ENCODE data around the gene CEP135.

The CEP135 gene

DNA sequence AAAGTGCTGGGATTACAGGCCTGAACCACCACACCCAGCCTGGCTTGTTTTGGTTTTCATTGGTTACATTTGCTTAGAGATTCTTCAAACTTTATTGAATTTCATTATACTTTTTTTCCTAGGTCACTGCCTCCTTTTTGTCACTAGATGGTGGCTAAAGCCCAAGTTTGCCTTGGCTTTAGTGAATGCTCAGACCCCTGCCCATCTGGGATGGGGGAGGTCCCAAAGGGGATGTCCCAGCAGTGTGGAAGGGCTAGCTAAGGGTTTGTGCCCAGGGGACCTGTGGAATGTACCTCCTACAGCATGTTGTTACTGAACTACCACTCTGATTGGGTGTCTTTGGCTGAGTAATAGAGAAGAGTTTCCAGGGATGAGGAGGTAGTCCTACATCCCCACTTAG lies 58.4 kb downstream of the CEP135 start:
- DNase-seq (ENCODE audit: low read depth in 2 of 2): no peak

DNA sequence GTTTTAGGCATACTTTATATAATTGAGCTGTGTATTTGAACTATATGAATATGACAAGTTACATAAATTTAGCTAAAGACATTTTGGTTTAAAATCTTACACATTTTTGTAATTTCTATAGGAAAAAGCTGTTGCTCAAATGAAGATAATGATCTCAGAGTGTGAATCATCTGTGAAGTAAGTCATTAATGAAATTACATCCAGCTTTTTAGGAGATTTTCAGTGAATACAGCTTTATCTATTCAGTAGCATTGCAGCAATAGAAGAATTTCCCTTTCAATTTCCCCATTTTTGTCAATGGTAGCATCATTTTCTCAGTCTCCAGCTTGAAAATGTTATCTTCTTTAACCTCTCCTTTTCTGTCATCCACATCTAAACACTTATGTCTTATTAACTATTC lies 59.5 kb downstream of the CEP135 start:
- no peak for DNase-seq (ENCODE audit: low read depth in 2 of 2)

DNA sequence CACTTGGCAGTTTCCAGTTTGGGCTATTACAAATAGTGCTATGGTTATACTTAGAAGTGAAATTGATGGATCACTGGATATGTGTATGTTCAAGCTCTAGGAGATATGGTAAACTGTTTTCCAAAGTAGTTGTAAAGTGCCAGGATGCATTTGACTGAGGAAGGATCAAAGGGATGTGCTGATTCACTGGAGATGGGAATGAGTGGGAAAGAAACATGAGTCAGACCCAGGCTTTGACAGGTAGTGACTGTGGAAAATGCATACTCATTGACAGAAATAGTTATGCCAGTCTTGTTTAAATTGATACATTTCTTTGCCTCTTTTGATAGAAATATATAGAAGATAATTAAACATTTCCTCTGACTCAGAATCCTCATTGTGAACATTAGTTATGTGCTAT lies 77.9 kb downstream of the CEP135 start:
- no peak for DNase-seq (ENCODE audit: low read depth in 2 of 2)

DNA sequence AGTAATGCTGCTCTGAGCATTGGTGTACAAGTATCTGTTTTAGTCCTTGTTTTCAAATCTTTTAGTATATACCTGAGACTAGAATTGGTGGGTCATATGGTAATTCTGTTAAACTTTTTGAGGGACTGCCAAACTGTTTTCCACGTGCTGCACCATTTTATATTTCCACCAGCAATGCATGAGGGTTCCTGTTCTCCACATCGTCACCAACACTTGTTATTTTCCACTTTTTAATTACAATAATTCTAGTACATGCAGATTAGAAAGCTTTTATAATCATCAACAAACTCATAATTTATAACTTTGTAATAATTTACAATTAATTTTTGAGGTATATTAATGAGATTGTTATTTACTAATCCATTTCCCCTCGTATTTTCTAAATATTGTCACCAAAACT lies 79.4 kb downstream of the CEP135 start:
- no peak for DNase-seq (ENCODE audit: low read depth in 2 of 2)

DNA sequence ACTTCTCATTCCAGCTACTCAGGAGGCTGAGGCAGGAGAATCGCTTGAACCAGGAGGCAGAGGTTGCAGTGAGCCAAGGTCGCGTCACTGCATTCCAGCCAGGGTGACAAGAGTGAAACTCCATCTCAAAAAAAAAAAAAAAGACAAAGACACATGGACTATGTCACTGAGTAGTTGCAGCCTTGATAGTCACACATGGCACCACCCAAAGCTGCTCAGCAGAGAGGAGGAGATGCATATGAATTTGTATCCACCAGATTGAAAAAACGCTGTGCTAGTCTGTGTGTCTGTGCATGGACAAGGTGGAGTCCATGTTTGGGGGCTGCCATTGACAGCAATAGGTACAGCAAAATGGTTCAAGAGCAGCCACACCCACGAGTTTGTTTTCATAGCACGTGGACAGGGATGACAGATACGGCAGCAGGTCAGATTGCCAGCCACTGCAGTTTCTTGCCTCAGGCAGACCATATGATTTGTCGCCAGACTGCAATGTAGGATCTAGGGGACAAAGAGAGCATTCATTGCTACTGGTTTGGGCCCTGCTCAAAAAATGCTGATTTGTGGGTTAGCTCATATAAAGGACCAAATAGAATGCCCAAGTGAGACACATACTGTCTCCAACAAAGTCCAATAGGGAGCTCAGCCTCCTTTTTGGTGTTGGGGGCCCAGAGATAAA lies 89.9 kb downstream of the CEP135 start:
- DNase-seq (ENCODE audit: low read depth in 2 of 2): no peak

DNA sequence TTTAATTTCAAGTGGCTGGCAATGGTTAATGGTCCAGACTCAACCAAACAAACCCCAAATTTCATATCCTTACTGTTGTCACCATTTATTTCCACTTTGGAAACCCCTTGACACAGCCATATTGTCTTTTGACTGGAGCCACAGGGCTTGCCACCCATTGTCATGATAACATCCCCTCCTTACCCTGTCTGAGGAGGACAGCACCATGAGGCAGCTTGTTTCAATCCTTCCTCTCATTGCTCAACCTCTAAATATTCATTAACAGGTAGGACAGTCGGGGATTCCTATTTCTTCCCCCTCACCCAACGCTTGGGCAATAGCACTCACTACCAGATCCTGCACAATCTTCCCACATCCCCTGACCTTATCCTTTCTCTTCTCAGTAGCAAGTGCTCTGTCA lies 92.1 kb downstream of the CEP135 start:
- no peak for DNase-seq (ENCODE audit: low read depth in 2 of 2)

DNA sequence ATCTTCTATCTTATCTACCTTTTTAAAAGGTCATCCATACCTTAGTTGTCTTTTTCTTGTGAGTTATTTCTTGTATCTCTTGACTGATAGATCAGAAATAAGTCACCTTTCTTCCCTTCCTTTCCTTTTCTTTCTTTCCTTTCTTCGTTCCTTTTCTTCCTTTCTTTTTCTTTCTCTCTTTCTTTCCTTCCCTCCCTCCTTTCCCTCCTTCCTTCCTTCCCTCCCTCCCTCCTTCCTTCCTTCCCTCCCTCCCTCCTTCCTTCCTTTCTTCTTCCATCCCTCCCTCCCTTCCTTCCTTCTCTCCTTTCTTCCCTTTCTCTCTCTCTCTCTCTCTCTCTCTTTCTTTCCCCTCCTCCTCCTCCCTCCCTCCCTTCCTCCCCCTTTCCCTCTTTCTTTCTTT lies 93.5 kb downstream of the CEP135 start:
- no peak for DNase-seq (ENCODE audit: low read depth in 2 of 2)

DNA sequence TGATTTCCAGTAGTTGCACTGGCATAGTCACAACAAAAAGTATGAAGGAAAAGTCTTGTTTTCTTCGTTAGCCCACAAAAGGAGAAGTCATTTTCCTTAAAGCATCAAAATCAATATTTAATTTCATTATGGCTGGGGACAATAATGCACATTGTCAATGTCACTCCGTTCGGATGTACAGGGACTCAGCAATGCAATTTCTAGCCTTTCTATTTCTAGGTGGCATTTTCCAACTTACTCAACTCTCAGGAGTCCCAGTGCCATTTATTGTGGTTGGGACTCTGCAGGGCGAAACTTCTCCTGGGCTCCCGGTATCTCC lies 99.6 kb downstream of the CEP135 start:
- no peak for DNase-seq (ENCODE audit: low read depth in 2 of 2)

DNA sequence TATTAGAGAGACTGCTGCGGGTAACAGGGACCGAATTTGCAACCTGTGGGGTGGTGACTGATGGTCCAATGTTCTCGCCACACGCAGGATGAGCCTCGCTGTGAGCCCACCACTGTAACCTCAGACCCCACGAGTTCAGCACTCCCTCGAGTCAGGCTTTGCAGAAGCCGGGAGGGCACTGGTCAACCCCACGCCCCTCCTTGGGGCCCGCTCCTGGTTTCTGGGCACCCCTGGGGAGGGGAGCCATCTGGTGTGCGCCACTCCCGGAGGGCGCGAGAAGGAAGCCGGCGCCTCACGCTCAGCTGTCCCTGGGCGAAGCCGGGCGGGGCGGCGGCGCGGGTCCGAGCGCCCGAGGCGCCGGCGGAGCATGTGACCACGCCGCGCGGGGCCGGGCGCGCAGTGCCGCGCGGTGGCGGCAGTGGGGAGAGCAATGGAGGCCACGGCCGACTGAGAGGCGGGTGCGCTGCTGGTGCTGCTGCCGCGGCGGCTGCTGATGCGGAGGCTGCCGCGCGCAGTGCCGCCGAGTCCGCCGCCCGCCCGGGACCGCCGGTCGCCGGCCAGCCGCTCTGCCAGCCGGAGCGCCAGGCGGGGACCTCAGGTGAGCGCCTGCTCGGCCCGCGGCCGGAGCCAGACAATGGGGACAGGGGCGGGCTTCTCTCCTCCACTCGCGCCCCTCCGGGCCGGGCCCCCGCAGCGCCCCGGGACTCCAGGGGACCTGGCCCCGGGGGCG lies 100.1 kb downstream of the CEP135 start:
- DNase-seq (ENCODE audit: low read depth in 2 of 2): no peak

DNA sequence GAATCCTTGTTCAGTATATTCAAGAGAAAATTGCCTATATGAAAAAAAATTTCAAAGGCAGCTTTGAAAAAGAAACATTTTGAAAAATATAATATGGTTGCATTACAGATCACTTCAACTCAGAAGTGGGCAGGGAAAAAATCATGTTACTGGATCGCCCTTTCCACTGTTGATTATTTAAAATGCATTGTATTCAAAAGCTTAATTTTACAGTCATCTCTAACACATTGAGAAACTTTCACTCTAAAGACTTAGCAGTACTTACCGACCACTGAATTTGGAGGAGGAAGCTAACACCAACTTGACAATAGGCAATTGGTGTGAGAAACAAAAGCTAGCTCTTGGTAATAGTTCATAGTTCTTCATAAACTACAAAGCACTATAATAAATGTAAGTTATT lies 101.9 kb downstream of the CEP135 start:
- DNase-seq (ENCODE audit: low read depth in 2 of 2): no peak

DNA sequence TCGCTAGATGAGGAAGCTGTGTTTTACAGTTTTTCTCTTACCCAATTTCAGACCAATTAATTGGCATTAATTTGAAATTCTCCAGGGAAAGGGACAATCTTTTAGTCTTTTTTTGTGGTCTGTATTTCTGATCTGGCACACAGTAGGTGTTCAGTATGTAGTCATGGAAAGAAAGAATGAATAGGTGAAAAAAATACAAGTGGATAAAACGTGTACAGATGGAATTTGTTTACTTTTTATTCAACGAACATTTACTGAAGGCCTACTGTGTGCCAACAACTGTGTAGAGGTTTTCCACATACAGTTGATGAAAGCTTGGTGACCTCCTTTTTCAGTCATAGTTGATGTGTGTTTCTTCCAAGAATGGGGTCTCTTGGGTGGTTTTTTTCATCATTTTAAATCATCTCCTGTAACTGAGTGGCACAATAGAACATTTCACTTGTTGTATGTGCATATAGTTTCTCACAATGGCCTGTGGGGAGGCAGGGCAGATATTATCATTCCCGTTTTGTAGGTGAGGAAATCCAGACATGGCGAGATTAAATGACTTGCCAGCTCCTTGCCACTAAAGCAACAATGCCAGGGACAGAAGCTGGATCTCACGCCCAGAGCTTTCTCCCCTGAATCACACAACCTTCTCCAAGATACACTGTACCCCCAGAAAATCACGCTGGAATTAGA lies 102.4 kb downstream of the CEP135 start:
- DNase-seq (ENCODE audit: low read depth in 2 of 2): no peak

DNA sequence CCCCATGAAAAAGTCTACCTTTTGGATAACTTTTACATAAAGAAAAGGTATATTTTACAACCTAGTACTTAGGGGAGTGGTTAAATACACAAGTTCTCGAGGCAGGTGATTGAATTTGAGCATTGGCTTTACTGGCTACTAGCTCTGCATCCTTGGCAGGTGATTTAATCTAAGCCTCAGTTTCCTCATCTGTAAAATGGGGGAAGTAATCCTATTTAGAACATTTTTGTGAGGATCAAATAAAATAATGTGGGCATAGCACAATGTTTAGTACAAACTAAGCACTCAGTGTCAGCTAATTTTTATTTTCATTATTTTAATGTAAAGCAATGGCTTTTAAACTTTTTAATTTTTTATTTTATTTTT lies 102.9 kb downstream of the CEP135 start:
- DNase-seq (ENCODE audit: low read depth in 2 of 2): no peak

DNA sequence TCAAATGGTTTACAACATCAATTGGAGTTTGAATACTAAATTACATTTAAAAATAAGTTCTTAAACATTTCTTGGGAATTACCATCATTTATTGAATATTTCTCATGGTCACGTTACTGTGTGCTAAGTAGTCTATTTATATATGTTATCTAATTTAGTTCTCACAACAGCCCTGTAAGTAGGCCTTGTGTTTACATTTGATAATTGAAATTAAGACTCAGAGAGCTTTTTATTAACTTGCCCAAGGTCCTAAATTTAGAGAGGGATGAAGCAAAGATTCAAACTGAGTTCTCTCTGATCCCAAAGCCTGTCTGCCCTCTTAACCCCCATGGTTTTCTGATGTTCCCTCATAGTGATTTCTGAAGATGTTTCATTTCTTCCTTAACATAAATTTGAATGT lies 103.7 kb downstream of the CEP135 start:
- DNase-seq (ENCODE audit: low read depth in 2 of 2): no peak

DNA sequence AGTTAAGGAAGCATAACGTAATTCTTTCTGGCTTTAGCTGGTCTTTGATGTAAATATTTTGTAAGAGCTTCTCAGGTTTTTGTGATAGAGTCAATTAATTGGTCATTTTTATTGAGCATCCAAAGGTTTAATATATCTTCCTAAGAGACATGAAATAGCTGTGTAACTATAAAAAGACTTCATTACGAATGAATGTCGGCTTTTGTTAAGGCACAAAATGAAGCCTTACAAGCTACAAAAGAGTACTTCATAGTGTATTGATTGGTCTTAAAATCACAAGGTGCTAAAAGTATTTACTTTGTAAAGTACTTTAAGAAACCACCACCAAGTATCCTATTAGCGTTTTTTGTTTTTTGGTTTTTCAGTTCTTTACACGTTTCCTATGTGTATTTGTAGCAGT lies 104.2 kb downstream of the CEP135 start:
- DNase-seq (ENCODE audit: low read depth in 2 of 2): no peak

DNA sequence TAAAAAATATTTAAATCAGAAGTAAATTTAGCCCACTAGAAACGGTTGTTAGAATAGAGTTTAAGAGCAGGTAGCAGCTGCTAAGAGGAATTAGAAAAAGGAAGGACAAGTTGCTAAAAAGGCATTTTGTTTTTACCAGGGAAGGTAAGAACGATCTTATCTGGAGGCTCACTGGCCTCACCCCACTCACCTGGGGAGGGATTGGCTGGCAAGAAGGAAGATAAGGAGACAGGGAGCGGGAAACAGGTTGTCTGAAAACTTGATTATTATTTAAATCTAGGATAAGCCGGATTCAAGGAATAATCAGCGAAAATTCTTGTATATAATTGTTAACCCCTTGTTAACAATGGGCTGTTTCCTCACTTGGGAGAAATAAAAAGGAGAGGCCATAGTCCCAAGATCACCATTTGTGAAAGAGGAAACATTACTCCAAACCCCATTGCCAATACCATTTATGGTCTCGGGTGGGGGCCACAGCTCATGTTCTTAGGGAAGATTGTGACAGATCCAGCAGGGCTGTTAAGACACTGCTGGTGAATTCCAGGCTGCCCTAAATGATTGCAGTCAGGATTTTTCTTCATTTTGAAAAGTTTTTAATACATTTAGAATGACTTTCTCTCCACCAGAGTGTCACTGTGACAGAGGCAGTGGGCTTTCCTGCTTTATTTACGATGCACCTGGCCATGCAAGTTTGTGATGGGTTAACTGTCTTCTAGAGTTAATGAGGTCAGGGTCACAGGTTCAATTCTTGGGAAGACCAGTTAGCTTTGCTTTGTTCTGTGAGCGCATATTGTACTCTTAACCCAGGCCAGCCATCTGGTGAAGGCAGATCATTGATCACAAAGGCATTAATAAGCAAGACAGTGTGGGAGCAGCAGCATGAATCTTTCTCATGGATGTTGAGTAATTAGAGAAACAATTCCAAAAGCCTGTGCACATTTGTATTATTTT lies 106.6 kb downstream of the CEP135 start:
- DNase-seq (ENCODE audit: low read depth in 2 of 2): no peak

DNA sequence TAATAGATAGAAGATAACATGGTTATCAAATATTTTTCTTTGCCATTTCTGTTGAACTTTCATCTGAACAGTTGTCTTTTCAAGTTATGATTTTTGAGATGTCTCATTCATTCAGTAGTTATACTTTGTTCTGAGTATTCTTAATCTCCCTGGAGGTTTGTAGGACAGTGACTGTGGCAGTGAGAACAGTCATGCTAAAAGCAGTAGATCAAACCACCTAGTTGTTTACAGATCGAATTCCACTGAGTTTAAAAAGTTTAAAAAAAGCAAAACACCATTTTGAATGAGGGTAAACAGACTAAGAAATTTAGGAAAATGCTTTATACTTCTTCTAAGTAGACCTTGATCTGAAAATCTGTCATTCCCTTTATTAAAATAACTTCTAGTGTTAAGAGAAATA lies 107.2 kb downstream of the CEP135 start:
- DNase-seq (ENCODE audit: low read depth in 2 of 2): no peak

DNA sequence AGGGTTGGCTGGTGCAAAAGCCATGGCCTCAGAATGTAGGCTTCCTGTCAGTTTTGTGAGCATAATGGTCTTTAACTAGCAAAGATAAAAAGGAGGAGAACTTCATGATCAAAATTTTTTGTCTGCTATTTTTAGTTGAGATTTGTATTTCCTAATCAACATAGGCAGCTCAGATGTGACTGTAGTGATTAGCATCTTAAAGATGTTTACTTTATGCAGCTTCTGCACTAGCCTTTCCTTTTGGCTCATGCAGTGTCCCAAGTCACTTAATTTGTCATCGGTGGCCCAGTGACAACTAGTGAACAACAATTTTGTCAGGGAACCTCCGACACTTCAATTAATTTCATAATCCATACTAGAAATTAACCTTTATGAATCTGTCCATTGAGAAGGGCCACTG lies 109.8 kb downstream of the CEP135 start:
- DNase-seq (ENCODE audit: low read depth in 2 of 2): no peak

DNA sequence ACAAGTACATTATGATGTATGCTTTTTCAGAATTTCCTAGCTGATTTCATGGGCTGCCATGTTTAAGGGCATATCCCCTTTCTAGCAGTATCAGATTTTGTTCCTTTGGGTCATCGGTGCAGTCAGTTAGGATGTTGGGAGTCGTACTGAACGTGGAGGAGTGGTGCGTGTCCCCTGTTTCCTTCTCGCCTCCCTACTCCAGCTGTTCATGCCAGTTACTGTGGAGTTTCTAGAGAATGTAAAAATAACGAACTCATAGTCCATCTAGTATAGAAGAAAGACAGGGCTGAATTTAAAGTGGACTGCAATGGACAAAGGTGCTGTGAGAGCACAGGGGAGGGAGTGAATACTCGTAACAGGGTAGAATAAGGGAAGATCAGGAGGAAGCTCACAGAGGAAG lies 111.3 kb downstream of the CEP135 start:
- no peak for DNase-seq (ENCODE audit: low read depth in 2 of 2)

DNA sequence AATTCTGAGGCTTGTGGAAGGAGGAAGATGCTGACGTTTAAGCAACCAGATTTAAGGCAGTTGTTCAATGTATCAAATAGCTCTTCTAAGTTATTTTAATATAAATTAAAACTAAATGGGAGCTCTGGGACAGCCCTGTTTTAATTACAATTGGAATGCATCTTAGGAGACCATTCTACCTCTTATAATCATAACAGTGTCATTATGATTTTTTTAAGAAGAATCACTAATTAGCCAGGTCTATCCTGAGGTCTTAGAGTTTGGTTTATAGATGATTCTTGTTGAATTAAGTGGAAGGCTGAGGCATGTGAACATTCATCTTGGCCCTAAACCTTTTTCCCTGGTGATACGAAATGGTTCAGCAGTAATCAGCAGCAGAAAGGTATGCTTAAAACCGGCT lies 113.4 kb downstream of the CEP135 start:
- no peak for DNase-seq (ENCODE audit: low read depth in 2 of 2)

DNA sequence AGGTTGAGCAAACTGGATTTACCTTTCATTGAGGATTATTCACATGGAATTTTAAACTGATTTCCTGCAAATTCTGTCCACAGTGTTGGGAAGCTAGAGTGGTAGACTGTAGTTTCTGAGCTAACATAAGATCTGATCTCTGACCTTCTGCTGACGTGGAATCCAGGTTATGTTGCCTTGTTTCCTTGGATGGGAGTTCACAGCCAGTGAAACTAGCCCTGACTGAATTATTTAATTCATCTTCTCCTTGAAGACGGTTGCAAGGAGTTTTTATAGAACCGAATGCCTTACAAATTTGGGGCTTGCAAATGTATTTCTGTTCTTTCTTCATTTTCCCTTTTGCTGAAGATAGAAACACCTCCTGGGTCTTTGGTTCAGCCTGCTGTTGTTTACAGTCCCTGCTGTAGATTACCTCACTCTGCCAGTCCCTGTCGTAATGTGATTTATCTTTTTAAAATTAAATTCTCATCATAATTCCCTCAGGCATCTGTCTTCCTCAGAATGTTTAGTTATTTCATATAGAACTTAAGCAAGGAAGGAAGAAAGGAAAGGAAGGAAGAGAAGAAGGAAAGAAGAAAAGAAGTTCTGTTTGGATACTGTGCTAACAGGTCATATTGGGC lies 113.9 kb downstream of the CEP135 start:
- DNase-seq (ENCODE audit: low read depth in 2 of 2): no peak

DNA sequence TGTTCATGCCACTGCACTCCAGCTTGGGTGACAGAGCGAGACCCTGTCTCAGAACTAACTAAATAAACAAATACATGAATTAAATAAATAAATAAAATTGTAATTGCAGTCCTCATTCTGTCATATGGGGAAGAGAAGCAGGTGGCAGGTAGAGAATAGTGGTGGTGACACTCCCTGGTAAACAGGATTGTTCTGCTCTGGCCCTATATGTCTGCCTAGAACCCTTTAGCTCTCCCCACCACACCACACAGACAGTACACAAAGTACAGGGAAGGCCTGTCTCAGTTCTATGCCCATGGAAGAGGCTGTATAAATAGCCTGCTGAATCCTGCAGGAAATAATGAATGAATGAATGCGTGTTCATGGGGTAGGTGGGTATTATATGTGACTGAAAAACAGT lies 117.7 kb downstream of the CEP135 start:
- DNase-seq (ENCODE audit: low read depth in 2 of 2): no peak

DNA sequence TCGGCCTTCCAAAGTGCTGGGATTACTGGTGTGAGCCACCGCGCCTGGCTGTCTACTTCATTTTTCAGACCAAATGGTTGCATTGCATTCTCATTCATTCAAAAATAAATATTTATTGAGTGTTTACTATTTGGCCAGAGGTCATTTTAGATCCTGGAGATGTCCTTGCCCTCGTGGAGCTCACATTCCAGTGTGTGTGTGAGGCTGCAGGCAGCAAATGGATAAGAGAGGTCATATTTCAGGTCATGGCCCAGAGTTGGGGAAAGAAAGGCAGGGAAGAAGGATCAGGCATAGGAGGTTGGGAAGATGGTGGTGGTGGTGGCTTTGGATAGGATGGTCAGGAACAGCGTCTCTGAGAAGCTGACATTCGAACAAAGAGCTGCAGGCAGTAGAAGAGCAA lies 119.1 kb downstream of the CEP135 start:
- DNase-seq (ENCODE audit: low read depth in 2 of 2): no peak

All from activated CD8-positive, alpha-beta memory T cell treated with anti-CD3 and anti-CD28 coated beads for 4 hours (primary cell).